IMR-90 (cell line): ENCODE data around the gene MMGT1. TPM values are rescaled to one million over a fixed set of nuclear protein-coding genes. Genes with fewer than 3 reads are reported as not detected.

Experiments used
- ATAC-seq: fragments of 200-7000 bp; cut with Tn5 transposase; 2 replicates; pipeline ENCODE4 v1.9.1; 2020; ENCODE audit warnings: low read depth, mild to moderate bottlenecking, moderate library complexity
- BruUV-seq: library from RNA; stranded (reverse); fragments of 400-500 nt; replicated peaks from 2 replicates; lab custom pipeline; 2021; lab: Mats Ljungman, UMichigan
- CTCF ChIA-PET: fragments of 300-600 bp; formaldehyde crosslinking; extraction: SDS; loops from one replicate; lab custom pipeline; 2021; ENCODE audit warnings: antibody characterized with exemption; lab: Yijun Ruan, JAX
- POLR2A ChIA-PET: fragments of 300-600 bp; sonication (Branson Sonifier 250); formaldehyde crosslinking; loops from one replicate; lab custom pipeline; 2022; ENCODE audit warnings: antibody characterized with exemption; ENCODE audit not compliant: unreplicated experiment; lab: Charles Lee
- DNase-seq: peaks from one replicate; pipeline ENCODE4 v3.0.0; 2013
- H2AFZ ChIP-seq: replicated peaks from 2 replicates; pipeline ENCODE3; 2013; ENCODE audit warnings: low read length, mild to moderate bottlenecking; ENCODE audit not compliant: poor library complexity
- H2AK5ac ChIP-seq: 2 replicates; pipeline ENCODE4 v1.6.1; 2013; ENCODE audit warnings: low read depth, low read length, inconsistent platforms
- H2AK9ac ChIP-seq: replicated peaks from 2 replicates; pipeline ENCODE3; 2013; ENCODE audit warnings: mild to moderate bottlenecking, low read depth, low read length, moderate library complexity; ENCODE audit not compliant: poor library complexity
- H2BK120ac ChIP-seq: 2 replicates; pipeline ENCODE4 v1.6.1; 2013; ENCODE audit warnings: low read depth, low read length, inconsistent platforms
- H2BK15ac ChIP-seq: 3 replicates; pipeline ENCODE4 v1.6.1; 2013; ENCODE audit warnings: low read depth, low read length, inconsistent platforms
- H2BK20ac ChIP-seq: 2 replicates; pipeline ENCODE4 v1.6.1; 2013; ENCODE audit warnings: low read depth, mild to moderate bottlenecking, inconsistent platforms, low read length, moderate library complexity
- H2BK5ac ChIP-seq: 2 replicates; pipeline ENCODE4 v1.6.1; 2013; ENCODE audit warnings: mild to moderate bottlenecking, low read depth, low read length, inconsistent platforms; ENCODE audit not compliant: poor library complexity, severe bottlenecking
- H3K14ac ChIP-seq: replicated peaks from 2 replicates; pipeline ENCODE4 v1.6.1; 2013; ENCODE audit warnings: low read depth, low read length, inconsistent platforms
- H3K18ac ChIP-seq: 2 replicates; pipeline ENCODE4 v1.6.1; 2013; ENCODE audit warnings: low read depth, low read length, control low read depth
- H3K23ac ChIP-seq: 2 replicates; pipeline ENCODE4 v1.6.1; 2013; ENCODE audit warnings: low read depth, low read length, inconsistent platforms
- H3K27ac ChIP-seq: 2 replicates; pipeline ENCODE4 v1.5.1; 2013; ENCODE audit warnings: mild to moderate bottlenecking, control low read depth, low read length; ENCODE audit not compliant: insufficient read depth
- H3K27me3 ChIP-seq: 2 replicates; pipeline ENCODE4 v1.6.1; 2013; ENCODE audit warnings: low read length; ENCODE audit not compliant: control insufficient read depth, insufficient read depth
- H3K36me3 ChIP-seq: 2 replicates; pipeline ENCODE4 v1.6.1; 2013; ENCODE audit warnings: low read length, mixed read lengths; ENCODE audit not compliant: control insufficient read depth, insufficient read depth
- H3K4ac ChIP-seq: 2 replicates; pipeline ENCODE4 v1.6.1; 2013; ENCODE audit warnings: low read depth, low read length, inconsistent platforms
- H3K4me1 ChIP-seq: 2 replicates; pipeline ENCODE4 v1.6.1; 2013; ENCODE audit warnings: low read length, mixed read lengths; ENCODE audit not compliant: control insufficient read depth, insufficient read depth
- H3K4me2 ChIP-seq: 2 replicates; pipeline ENCODE4 v1.6.1; 2013; ENCODE audit warnings: low read depth, mild to moderate bottlenecking, control low read depth, low read length, moderate library complexity
- H3K4me3 ChIP-seq: 2 replicates; pipeline ENCODE4 v1.5.1; 2013; ENCODE audit warnings: low read depth, mild to moderate bottlenecking, control low read depth, low read length, moderate library complexity; ENCODE audit not compliant: insufficient read depth
- H3K56ac ChIP-seq: 2 replicates; pipeline ENCODE4 v1.6.1; 2013; ENCODE audit warnings: low read length, inconsistent platforms; ENCODE audit not compliant: insufficient read depth; ENCODE audit errors: extremely low read depth
- H3K79me1 ChIP-seq, 2 experiments: 2 replicates each; pipeline ENCODE4 v1.6.1; 2013; ENCODE audit warnings: low read length in 2 of 2, inconsistent platforms in 1 of 2, low read depth in 1 of 2
- H3K9ac ChIP-seq: 2 replicates; pipeline ENCODE4 v1.6.1; 2013; ENCODE audit warnings: low read depth, low read length, control low read depth
- H3K9me1 ChIP-seq: 2 replicates; pipeline ENCODE4 v1.6.1; 2013; ENCODE audit warnings: low read length, inconsistent platforms; ENCODE audit not compliant: insufficient read depth
- H3K9me3 ChIP-seq: 2 replicates; pipeline ENCODE4 v1.6.1; 2013; ENCODE audit warnings: low read length; ENCODE audit not compliant: control insufficient read depth, insufficient read depth
- H4K20me1 ChIP-seq: 2 replicates; pipeline ENCODE4 v1.6.1; 2013; ENCODE audit warnings: low read length, inconsistent platforms; ENCODE audit not compliant: insufficient read depth
- H4K5ac ChIP-seq: 2 replicates; pipeline ENCODE4 v1.6.1; 2013; ENCODE audit warnings: mild to moderate bottlenecking, low read depth, low read length, control low read depth
- H4K8ac ChIP-seq, 2 experiments: 2 replicates each; pipeline ENCODE4 v1.6.1; 2013; ENCODE audit warnings: low read depth in 2 of 2, low read length in 2 of 2, control low read depth in 1 of 2, inconsistent platforms in 1 of 2
- H4K91ac ChIP-seq: 2 replicates; pipeline ENCODE4 v1.6.1; 2013; ENCODE audit warnings: low read depth, low read length, inconsistent platforms; ENCODE audit not compliant: insufficient read depth
- BHLHE40 ChIP-seq: fragments of 150-350 bp; IDR thresholded peaks from 2 replicates; pipeline ENCODE4 v1.6.1; 2016; ENCODE audit warnings: mild to moderate bottlenecking, low read depth, low read length
- CHD1 ChIP-seq: IDR thresholded peaks from 2 replicates; pipeline ENCODE4 v1.6.1; 2012; ENCODE audit warnings: low read depth, low read length, improper control_type of control experiment
- FOS ChIP-seq: fragments of 150-350 bp; IDR thresholded peaks from 2 replicates; pipeline ENCODE4 v1.6.1; 2016; ENCODE audit warnings: low read depth, low read length
- MAFK ChIP-seq: IDR thresholded peaks from 2 replicates; pipeline ENCODE4 v1.6.1; 2012; ENCODE audit warnings: low read depth, low read length, improper control_type of control experiment
- MAZ ChIP-seq: IDR thresholded peaks from 2 replicates; pipeline ENCODE4 v1.6.1; 2012; ENCODE audit warnings: low read depth, mild to moderate bottlenecking, low read length, improper control_type of control experiment, moderate library complexity, borderline replicate concordance
- NFE2L2 ChIP-seq: fragments of 150-350 bp; IDR thresholded peaks from 2 replicates; pipeline ENCODE4 v1.6.1; 2016; ENCODE audit warnings: low read depth, mild to moderate bottlenecking, low read length
- RAD21 ChIP-seq: IDR thresholded peaks from 2 replicates; pipeline ENCODE4 v1.6.1; 2012; ENCODE audit warnings: low read length, improper control_type of control experiment
- RFX5 ChIP-seq: IDR thresholded peaks from 2 replicates; pipeline ENCODE4 v1.8.0; 2012; ENCODE audit warnings: low read depth, mild to moderate bottlenecking, low read length, moderate library complexity
- WGBS, 2 experiments: methylation state at CpG; one replicate each; pipeline versions ENCODE4 v1.1.5 to v1.1.7; 2013; ENCODE audit warnings: missing lambda C conversion rate in 2 of 2; ENCODE audit not compliant: insufficient read length in 1 of 2; ENCODE audit errors: extremely low coverage in 2 of 2; 5-methylcytosine and 5-hydroxymethylcytosine counted together
- dilution Hi-C: fragments of 300-500 bp; cut with HindIII; formaldehyde crosslinking; loops from one replicate; pipeline ENCODE4 v1.14.3; 2018; ENCODE audit warnings: low sequenced_read_pairs; ENCODE audit not compliant: unreplicated experiment
- in situ Hi-C: fragments of 300-500 bp; cut with MboI; formaldehyde crosslinking; loops from 3 replicates; pipeline ENCODE4 v1.14.3; 2019; ENCODE audit warnings: low sequenced_read_pairs, inconsistent platforms, mixed read lengths
- intact Hi-C: fragments of 100-400 bp; cut with micrococcal nuclease; formaldehyde crosslinking; loops from 2 replicates; pipeline ENCODE4 v1.10.0; 2022
- polyA plus RNA-seq, 3 experiments: library from polyadenylated mRNA; depleted of rRNA; stranded (reverse); fragments of >200 nt; gene quantifications; 2 replicates each; pipeline ENCODE4 v1.2.3, GENCODE V29; 2012; ENCODE audit warnings: low replicate concordance in 1 of 3
- total RNA-seq: library from RNA; depleted of rRNA; stranded (reverse); fragments of >200 nt; gene quantifications from 2 replicates; pipeline ENCODE4 v1.2.3, GENCODE V29; 2012
- TF ChIP-seq, protein P1 (sequence below): fragments of 150-350 bp; IDR thresholded peaks from 2 replicates; pipeline ENCODE4 v1.6.1; 2017; ENCODE audit warnings: mild to moderate bottlenecking, antibody characterized with exemption, low read length, low read depth
- TF ChIP-seq, protein P2 (sequence below): fragments of 150-350 bp; IDR thresholded peaks from 2 replicates; pipeline ENCODE4 v1.6.1; 2016; ENCODE audit warnings: low read depth, mild to moderate bottlenecking, low read length, moderate library complexity, borderline replicate concordance

The MMGT1 gene
- total and polyA plus RNA-seq, 2 of the 4 experiments (the other 2 are of a cell fraction): 7.5 to 8.1 TPM

DNA sequence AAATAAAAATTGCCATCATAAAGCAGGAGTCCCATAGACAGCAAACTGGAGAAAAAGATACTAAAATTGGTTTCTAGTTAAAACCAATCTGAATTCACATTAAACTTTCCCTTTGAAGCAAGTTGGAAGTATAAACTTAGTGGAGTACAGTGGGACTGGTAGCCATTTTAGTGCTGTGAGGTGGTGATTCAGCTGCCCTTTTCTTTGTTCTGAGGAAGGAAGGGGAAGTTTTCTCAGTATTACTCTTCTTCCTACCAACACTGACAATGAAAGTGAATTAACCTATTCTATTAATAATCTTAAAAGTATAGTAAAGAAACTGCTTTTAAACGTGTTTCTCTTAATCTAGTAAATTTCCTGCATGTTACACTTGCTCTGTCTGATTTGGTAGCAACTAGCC, 48.1 kb upstream of the MMGT1 start:
- POLR2A ChIA-PET: no interaction called here
- in situ Hi-C loops (no loop called here), intact Hi-C loops (loop anchor here (10.0 kb wide), 1 partner anchor 1173 kb away; no protein-coding TSS in a partner anchor), dilution Hi-C loops (no loop called here)
- Histone ChIP-seq H2AFZ (no peak overlapping the region), H3K4me3 (no peak overlapping the region), H3K4ac (no peak overlapping the region), H3K9me1 (no peaks in the 10 kb centered on the region), H3K23ac (no peak overlapping the region), H2BK5ac (no peak overlapping the region), H3K27ac (no peak overlapping the region), H3K27me3 (peaks cover 1% of the 10 kb centered on the region; the same call in 1 of the 2 replicates), H4K8ac (no peak overlapping the region), H3K18ac (no peak overlapping the region), H2AK9ac (no peak overlapping the region), H2BK120ac (no peak overlapping the region), H3K9me3 (no peaks in the 10 kb centered on the region), H3K79me1 (no peaks in the 10 kb centered on the region), H3K4me1 (no peaks in the 10 kb centered on the region), H4K20me1 (no peaks in the 10 kb centered on the region), H3K56ac (no peak overlapping the region), H3K4me2 (no peak overlapping the region), H4K91ac (no peak overlapping the region), H3K14ac (no peak overlapping the region), H2AK5ac (no peak overlapping the region), H4K5ac (no peak overlapping the region), H3K9ac (no peak overlapping the region), H2BK15ac (no peak overlapping the region), H3K36me3 (peaks cover 1% of the 10 kb centered on the region; the same call in 1 of the 2 replicates), H2BK20ac (no peak overlapping the region)
- no TSS peak for BruUV-seq
- no peak for DNase-seq
- CTCF ChIA-PET: no interaction called here
- ATAC-seq: no peak
- no CpG with 5 or more reads among the region's 1 CpG for WGBS, 2 experiments
- TF ChIP-seq, protein P1, sequence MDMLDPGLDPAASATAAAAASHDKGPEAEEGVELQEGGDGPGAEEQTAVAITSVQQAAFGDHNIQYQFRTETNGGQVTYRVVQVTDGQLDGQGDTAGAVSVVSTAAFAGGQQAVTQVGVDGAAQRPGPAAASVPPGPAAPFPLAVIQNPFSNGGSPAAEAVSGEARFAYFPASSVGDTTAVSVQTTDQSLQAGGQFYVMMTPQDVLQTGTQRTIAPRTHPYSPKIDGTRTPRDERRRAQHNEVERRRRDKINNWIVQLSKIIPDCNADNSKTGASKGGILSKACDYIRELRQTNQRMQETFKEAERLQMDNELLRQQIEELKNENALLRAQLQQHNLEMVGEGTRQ: no peak
- TF ChIP-seq, protein P2, sequence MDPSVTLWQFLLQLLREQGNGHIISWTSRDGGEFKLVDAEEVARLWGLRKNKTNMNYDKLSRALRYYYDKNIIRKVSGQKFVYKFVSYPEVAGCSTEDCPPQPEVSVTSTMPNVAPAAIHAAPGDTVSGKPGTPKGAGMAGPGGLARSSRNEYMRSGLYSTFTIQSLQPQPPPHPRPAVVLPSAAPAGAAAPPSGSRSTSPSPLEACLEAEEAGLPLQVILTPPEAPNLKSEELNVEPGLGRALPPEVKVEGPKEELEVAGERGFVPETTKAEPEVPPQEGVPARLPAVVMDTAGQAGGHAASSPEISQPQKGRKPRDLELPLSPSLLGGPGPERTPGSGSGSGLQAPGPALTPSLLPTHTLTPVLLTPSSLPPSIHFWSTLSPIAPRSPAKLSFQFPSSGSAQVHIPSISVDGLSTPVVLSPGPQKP: no peak
- TF ChIP-seq MAFK: no peak
- no peak for TF ChIP-seq RAD21
- TF ChIP-seq FOS: no peak
- no peak for TF ChIP-seq MAZ
- no peak for TF ChIP-seq CHD1
- TF ChIP-seq RFX5: no peak
- no peak for TF ChIP-seq NFE2L2
- no peak for TF ChIP-seq BHLHE40
